AG20443 (cell line): ENCODE data around the gene STRADB.
"Not testable (repeated sequence)": the region's sequence is repeated elsewhere in the genome, so short reads cannot be mapped to it uniquely, and the experiment has no call there.

Source experiments
- DNase-seq: peaks from one replicate; pipeline ENCODE4 v3.0.0; 2012; ENCODE audit warnings: low spot score, mixed read lengths

The STRADB gene

GRCh38 chr2:201451292-201452057 lies at the start of gene STRADB, which contains the start of gene TRAK2:
Gene STRADB (plus strand): TSS chr2:201451740. CDS start chr2:201454841, 3,101 bp downstream.
Gene TRAK2 (minus strand): TSS chr2:201451458. CDS start chr2:201420507, 30,951 bp downstream.
- peak; percentile 97 for DNase-seq

- DNase-seq, result no peak
Measured at GRCh38 chr2:201401815-201402214, 49.7 kb upstream of the STRADB start.

- no peak for DNase-seq
Measured at GRCh38 chr2:201402651-201403562, 48.6 kb upstream of the STRADB start.

- no peak for DNase-seq
Measured at GRCh38 chr2:201403880-201404279, 47.7 kb upstream of the STRADB start.

GRCh38 chr2:201404699-201405280 lies 46.8 kb upstream of the STRADB start:
- no peak for DNase-seq

- DNase-seq, result peak; percentile 61
Measured at GRCh38 chr2:201406077-201406662, 45.4 kb upstream of the STRADB start.

GRCh38 chr2:201407265-201407664 lies 44.3 kb upstream of the STRADB start:
- no peak for DNase-seq

- DNase-seq, result no peak
Measured at GRCh38 chr2:201408931-201409330, 42.6 kb upstream of the STRADB start.

- DNase-seq, result peak; percentile 25
Measured at GRCh38 chr2:201411421-201411820, 40.1 kb upstream of the STRADB start.

GRCh38 chr2:201413143-201413542 lies 38.4 kb upstream of the STRADB start:
- DNase-seq, result no peak

- DNase-seq, result no peak
Measured at GRCh38 chr2:201413552-201413951, 38.0 kb upstream of the STRADB start.

GRCh38 chr2:201414099-201415023 lies 37.2 kb upstream of the STRADB start:
- DNase-seq, result no peak

GRCh38 chr2:201415149-201415548 lies 36.4 kb upstream of the STRADB start:
- DNase-seq, result no peak

- DNase-seq, result no peak
Measured at GRCh38 chr2:201419057-201419635, 32.4 kb upstream of the STRADB start.

- no peak for DNase-seq
Measured at GRCh38 chr2:201419986-201420385, 31.6 kb upstream of the STRADB start.

- peak; percentile 41 for DNase-seq
Measured at GRCh38 chr2:201420442-201421113, 31.0 kb upstream of the STRADB start.

- no peak for DNase-seq
Measured at GRCh38 chr2:201425952-201426351, 25.6 kb upstream of the STRADB start.

GRCh38 chr2:201428366-201428765 lies 23.2 kb upstream of the STRADB start:
- not testable (repeated sequence) for DNase-seq

GRCh38 chr2:201429835-201430234 lies 21.7 kb upstream of the STRADB start:
- not testable (repeated sequence) for DNase-seq

- DNase-seq, result not testable (repeated sequence)
Measured at GRCh38 chr2:201430322-201430721, 21.2 kb upstream of the STRADB start.
